Measurements from ENCODE around the gene ANKS1B.

The ANKS1B gene

DNA sequence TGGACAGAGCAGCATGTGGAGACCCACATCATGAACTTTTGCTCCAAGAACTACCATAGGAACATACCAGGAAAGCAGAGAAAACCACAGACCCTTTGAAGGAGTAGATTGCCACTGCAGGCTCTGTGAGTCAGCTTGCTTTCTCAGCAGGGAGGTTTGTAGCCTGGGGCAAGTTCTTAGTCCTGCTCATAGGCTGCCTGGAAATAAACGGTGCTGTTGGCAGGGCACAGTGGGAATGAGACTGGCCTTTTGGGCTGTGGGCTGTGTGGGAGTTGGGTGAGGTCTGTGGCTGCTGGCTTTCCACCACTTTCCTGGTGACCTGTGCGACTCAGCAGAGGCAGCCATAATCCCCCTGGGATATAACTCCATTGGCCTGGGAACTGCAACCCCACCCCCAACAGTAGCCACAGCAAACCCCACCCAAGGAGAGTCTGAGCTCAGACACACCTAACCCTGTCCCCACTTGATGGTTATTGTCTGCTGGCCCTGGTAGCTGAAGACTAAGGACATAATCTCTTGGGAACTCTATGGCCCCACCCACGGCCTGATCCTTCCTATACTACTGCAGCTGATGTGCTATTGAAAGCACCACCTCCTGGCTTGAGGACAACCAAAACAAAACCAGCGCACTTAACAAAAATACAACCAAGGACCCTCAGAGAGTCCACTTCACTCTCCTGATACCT is 529.2 kb downstream of the ANKS1B start:
- DNase-seq, result no peak

DNA sequence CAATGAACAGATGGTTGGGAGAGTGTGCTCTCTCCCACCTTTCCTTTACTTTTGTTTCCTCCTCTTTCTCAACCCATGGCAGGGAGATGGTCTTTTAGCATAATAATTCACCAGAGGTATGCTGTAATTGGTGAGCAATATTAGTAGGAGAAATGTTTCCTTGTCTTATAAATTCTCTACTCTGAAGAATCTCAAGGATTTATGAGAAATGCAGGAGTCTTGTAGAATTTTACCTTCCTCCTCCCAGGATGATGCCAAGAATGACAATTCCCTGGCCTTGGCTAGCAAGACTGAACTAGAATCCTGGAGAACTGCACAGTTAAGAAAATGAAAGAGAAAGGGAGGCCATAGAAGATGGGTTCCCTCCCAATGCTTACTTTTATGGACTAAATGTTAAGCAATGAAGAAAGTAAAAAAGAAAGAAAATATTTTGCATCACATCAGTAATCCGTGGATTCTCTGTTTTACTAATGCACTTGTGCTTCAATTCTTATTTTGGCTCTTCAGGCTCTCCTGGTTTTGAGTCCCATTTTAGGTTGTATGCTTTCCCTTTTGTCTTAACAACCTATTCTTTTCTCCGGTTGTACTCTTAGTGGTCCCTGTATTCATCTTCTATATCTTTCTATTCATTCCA is 530.1 kb downstream of the ANKS1B start:
- DNase-seq, result no peak

DNA sequence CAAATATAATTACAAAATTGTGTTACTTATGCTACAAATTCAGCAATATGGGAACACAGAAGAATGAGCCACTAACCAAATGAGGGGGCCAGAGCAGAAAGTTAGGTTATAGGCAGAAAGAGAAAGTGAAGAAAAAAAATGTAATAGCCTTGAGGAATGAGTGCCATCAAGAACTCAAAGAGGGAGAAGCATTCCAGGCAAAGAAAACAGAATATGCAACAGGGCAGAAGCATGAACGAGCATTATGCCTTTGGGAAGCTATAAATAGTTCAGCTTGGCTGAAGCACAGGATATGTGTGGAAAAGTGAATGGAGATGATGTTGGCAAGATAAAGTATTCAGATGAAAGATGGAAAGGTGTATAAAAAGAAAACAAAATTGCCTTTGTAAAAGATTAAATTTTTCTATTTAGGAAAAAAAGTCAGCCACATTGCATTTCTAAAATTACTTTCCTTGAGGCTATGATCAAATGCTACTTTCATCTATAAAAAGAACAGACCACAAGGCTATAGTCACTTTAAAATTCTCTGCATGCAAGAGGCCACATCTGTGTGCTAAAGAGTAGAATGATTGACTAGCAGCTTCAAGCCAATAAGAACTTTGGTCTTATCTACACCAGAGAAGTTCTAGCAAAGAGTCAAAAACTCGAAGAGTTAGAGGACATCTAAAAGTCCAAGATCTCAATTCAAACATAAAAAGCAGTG is 530.7 kb downstream of the ANKS1B start:
- DNase-seq, result no peak

DNA sequence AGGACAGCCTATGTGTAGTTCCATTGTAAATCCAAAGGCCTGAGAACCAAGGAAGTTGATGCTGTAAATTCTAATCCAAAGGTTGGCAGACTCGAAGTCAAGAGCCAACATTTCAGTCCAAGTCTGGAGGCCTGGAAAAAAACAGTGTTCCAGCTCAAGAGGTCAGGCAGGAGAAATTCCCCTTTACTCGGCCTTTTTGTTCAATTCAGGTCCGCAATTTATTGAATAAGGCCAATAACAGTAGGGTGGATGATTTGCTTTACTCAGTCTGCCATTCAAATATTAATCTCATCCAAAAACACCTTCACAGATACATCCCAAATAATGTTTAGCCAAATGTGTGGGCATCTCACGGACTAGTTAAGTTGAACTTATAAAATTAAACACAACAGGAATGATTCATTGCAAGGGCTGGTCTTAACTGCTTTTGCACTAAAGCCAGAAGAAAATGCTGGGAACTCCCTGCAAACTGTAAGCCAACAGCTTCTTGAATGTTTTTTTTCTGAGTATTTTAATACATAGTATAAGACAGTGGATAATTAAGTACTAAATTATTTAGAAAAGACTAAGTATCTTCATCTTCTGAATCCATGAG is 534.6 kb downstream of the ANKS1B start:
- DNase-seq, result no peak

DNA sequence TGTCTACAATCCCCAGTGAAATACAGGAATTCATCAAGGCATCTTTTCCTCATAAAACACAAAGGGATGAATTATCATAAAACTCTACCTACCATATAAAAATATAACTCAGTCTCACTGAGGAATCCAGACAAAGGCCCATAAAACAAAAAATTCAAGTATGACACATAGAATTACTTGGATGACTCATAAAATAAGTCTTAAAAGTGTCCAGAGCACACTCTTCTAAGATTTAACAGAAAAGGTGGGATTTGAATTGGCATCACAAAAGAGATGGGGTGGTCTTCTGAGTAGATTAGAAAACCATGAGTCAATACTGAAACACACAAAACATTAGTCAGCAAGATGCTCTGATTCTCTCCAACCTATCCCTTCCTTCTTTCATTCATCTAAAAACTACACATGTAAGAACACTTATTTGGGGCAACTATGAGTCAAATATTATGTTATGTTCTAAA is 539.8 kb downstream of the ANKS1B start:
- DNase-seq, result no peak

DNA sequence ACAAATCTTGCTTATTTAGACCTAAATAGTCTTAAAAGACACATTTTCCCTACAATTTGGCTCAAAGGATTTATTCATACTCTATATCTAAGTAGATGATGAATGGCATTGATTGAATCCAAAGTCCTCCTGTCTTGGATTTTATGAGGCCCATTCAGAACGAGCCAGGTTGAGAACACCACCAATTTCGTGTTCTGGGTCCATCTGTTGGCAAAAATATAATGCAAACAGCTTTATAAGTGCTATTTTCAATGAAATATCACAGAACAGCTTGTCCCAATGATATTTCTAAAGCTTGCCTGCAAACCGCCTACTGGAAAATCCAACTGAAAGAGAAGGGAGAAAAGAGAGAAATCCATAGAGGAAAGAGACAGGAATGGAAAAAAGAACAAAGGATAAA is 542.0 kb downstream of the ANKS1B start:
- no peak for DNase-seq

DNA sequence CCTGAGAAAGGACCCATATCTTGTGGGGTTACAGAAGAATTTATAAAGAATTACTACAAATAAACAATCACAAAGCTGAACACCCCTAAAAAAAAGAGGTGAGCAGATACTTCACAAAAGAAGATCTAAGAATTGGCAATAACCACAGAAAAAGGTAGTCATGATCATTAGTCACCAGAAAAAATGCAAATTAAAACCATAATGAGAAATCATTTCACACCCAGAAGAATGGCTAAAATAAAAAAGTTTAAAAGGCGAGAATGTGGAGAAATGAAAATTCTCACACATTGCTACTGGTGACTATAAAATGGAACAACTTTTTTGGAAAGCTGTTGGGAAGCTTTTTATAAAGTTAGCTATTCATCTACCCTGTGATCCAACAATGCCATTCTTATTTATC is 545.3 kb downstream of the ANKS1B start:
- DNase-seq, result no peak

DNA sequence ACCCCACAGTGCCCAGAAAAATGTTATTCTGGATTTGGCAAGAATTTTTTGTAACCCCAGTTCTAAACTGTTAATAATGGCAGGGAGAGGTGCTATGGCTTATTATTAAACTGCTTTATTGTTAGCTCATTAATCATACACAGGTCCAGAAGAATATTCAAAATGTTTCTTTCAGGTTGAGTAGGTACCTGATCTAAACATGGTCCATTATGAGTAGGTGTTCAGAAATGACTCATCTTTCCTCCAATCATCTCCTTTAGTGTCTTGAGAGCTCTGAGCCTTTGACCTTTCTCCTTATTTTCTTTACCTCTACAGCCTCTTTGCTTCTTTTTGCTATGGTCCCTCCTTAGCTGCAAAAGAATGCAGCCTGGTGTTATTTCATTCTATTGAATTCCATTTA is 548.2 kb downstream of the ANKS1B start:
- DNase-seq, result no peak

DNA sequence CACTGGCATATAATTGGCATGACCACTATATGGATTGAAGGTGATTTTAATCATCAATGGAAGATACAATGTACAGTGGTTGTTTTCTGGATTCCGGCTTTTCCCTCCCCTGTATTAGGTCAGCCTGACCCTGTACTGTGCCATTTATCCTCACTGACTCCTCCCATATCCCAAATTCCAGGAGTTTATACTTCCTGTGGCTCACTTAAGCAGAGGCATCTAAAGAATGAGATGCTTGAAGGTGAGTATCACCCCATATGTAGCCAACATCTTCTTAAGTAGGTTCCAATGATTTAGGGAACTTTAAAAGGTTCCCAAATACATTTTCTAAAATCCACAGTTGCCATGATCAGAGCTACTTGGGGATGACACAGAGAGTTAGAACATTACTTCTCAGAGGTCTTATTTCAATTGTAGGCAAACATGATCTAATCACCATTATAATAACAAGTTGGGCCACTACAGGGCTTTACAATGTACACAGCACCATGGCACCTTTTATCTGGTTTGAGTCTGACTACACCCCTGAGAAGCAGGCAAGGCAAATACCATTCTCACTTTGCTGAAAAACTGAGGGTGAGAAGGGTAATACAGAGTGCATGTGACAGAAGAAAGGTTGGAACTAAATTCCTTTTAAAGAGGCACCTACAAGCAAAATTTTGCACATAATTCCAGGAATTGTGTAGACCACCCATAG is 549.5 kb downstream of the ANKS1B start:
- no peak for DNase-seq

DNA sequence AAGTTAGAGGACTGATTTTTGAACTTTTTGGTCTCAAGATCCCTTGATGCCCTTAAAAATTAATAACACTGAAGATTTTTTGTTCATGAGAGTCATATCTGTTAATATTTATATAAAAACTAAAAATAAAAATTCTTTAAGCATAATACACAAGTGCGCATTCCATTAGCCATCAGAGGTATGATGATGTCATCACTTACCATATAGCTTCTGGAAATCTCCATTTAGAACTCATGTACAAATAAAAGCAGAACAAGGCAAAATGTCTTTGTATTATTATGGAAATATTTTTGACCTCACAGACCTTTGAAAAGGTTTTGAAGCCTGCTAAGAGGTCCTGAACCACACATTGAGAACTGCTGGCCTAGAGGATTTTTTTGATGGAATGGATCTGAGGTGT is 551.6 kb downstream of the ANKS1B start:
- no peak for DNase-seq

DNA sequence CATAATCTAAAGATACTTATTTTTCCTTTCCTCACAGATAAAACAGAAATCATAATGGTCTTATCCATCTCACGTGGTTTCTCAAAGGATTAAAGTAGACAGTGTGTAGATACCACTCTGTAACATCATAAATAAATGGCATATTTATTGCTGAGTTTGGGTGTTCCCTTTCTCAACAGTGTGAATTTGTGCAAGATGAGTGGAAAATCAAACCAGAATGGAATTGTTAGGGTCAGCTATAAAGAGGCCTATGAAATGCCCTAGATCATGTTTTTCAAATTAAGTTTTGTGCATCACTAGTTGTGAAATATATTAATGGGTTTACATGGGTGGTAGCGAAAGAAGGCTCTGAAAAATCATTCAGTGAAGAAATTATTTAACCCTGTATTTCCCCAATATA is 553.5 kb downstream of the ANKS1B start:
- no peak for DNase-seq

DNA sequence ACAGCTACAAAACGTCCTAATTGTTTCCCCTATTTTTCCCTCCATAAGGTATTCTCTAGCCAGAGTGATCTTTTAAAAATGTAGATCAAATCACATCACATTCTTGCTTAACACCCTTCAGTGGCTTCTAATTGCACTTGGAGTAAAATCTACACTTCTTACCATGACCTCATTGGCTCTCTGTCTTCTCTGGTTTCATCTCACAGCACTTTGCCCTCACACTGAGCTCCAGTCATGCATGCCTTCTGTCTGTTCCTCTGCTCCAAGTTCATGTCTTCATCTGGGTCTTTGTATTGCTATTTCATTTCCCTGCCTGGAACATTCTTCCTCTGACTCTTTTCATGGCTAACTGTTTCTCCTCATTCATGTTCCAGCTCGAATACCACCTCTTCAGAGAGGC is 557.6 kb downstream of the ANKS1B start:
- DNase-seq, result no peak

DNA sequence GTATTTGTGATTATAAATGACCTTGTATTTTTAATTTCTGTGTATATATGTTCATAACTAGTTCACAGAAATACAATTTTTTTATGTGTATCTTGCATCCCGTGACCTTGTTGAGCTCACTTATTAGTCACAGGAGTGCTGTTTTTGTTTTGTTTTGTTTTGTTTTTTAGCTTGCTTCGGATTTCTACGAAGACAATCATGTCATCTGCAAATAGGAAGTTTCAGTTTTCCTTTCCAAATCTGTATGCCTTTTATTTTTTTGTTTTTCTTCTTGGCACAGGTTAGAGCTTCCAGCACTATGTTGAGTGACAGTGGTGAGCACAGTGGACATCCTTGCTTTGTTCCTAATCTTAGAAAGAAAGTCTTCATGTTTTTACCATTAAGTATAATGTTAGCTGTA is 566.4 kb downstream of the ANKS1B start:
- no peak for DNase-seq

DNA sequence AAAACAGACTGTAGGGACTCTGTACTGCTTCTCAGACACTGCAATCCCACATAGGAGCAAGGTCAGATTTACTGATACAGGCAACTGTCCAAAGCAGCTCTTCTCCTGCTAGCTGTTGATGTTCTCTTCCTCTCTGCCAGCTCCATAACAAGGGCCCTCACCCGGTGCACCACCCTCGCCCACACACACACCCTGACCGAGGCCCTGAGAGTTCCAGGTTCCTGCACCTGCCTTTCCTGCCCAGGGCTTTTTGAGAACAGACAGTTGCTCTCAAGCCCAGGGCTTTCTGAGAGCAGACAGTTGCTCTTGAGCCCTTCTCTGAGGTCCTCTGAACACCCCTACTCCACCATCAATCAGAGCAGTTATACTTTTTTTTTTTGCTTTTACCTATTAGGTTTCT is 571.0 kb downstream of the ANKS1B start:
- DNase-seq, result no peak

DNA sequence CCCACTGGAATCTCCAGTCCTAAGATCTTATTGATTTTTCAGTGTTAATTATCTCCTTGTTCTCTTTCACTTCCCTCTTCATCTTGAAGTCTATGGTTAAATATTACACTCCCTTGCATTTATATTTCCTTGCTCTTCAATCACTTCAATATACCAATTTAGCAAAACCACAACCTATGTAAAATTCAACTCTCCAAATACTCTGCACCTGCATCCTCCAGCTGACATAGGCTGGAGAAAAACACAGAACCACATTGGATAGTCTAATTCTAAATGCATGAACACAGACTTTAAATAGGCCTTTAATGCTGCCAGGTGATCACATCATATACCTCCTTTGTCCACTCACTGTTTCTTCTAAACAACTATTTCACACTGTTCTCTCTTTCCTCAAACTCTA is 591.0 kb downstream of the ANKS1B start:
- no peak for DNase-seq

DNA sequence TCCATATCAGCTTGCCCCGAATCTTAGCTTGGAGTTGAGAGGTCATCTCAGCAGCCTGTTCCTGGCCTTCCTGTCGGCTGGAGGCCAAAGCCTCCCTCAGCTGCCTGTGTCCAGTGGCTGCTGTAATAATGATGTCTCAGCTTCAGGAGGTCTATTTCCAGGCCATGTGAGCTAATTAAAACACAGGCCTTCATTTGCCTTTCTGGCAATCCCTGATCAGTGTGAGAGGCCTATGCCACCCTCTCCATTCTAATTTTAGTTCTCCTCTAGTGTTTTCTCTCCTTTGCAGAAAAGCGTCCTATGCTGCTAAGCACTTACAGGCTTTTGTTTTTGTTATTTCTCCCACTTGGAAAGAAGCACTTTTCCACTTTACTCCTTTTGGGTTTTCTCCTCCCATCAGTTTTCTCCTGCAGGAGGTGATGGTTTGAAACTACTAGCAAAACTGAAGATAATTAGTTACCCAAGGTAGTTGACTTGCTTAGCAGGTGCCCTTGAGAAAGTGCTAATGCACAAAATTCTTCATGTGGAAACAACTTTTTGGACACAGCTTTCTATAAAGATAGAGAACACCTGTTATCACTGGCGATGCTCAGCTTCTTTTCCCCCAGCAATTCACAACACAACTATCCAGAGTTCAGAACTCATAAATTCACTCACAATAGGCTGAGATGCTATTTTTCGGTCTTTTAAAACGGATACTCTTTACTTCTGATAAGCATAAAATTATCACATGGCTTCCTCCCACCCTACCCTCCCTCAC is 592.5 kb downstream of the ANKS1B start:
- DNase-seq, result peak in 1 of 56 donors; percentile 1

DNA sequence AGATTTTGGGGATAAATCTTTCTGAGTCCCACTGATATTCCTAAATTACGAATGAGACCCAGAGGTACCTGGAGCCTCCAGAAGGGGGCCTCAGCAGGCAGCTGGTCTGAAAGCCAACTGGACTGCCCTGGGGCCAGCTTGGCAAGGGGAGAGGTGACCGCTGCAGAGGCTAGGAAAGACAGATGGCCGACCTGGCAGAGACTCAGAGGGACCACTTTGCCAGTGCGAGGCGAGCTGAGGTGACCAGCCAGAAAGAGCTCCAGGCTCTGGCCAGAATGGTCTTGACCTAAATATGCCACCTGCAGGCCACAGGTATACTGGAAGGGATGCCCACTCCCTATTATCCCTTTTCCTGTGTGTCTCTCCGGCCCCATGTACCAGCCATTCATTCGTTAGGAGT is 594.0 kb downstream of the ANKS1B start:
- DNase-seq, result peak in 1 of 56 donors; percentile 1

DNA sequence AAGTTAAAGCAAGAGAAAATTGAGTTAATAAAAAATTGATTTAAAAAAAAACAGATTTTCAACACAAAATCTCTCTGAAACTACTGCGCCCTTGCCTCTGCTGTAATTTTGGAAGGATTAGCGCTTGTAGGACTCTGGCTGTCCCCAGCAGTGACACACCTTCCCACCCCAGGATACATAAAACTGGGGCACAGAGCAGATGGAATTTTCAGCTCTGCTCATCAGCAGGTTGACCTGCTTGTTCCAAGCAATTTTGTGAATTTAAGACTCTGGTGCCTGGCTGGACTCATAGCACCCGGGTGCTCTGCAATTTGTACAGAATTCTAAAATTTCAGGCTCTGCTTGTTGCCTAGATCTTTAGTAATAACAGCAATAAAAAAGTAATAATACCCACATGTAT is 595.0 kb downstream of the ANKS1B start:
- no peak for DNase-seq

DNA sequence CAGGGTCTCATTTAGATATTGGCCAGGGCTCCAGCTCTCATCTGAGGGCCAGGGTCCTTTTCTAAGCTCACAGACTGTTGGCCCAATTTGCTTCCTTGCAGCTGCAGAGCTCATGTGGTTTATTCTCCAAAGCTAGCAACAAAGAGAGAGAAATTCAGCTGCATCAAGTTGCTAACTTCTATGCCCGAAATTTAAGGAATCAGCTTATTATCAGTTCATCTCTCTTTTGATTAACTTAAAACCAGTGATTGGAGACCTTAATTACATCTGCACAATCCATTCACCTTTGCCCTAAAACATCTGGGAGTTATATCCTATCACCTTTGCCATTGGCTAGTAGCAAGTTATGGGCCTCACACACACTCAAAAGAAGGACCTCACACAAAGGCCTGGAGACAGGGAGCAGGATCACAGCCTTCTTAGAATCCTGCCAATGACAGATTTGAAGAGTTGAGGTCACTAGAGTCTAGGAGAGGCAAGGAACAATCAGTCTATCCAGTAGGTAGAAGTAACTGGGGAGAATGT is 596.0 kb downstream of the ANKS1B start:
- no peak for DNase-seq

DNA sequence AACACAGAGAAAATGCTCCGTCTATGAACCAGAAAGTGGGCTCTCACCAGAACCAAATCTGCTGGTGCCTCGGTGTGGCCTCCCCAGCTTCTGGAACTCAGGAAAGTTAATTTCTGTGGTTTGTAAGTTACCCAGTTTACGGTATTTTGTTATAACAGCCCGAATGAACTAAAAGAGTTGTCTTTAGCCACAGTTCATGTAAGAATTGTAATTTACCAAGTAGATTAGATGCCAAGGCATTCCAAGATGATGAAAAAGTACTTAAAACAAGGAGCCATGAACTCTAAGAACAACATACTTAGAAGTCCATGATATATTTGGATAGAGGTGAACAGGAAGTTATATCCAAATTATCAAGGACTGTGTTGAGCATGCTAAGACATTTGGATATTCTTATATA is 597.1 kb downstream of the ANKS1B start:
- DNase-seq, result no peak

DNA sequence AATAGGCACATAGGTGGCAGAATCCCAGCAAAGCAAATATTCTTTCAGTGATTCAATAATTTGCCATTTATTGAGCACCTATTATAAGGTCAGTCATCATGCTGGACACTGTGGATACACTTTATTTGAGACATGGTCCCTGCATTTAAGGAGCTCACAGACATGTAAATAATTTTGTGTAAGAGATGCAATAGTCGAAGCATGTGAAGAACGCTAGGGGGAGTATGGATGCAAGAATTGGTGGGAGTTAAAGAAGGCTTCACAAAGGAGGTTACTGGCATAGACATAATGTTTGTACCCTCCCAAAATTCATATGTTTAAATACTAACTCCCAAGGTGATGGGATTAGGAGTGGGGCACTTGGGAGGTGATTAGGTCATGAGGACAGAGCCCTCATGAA is 597.8 kb downstream of the ANKS1B start:
- no peak for DNase-seq

Measured in nucleus accumbens (tissue), 56 donors.